GM23338 (cell line): Measurements from ENCODE around the gene HADH. TPM values are rescaled to one million over a fixed set of nuclear protein-coding genes. Genes with fewer than 3 reads are reported as not detected.

Source experiments
- ATAC-seq: fragments of 200-7000 bp; cut with Tn5 transposase; 3 replicates; pipeline ENCODE4 v1.9.1; 2020
- DNase-seq: peaks from one replicate; pipeline ENCODE4 v3.0.0-alpha.2; 2015; ENCODE audit warnings: low spot score
- H2AFZ ChIP-seq: fragments of 200-600 bp; sonication (generic); 2 replicates; pipeline ENCODE4 v1.8.0; 2016; ENCODE audit warnings: antibody characterized with exemption, mild to moderate bottlenecking, moderate library complexity
- H3F3A ChIP-seq: fragments of 200-600 bp; sonication (generic); replicated peaks from 2 replicates; pipeline ENCODE4 v1.8.0; 2017; ENCODE audit warnings: antibody characterized with exemption, mixed run types, low read depth
- H3K27ac ChIP-seq: fragments of 200-600 bp; sonication (generic); 2 replicates; pipeline ENCODE4 v1.6.1; 2016; ENCODE audit warnings: low read depth
- H3K27me3 ChIP-seq: fragments of 200-600 bp; sonication (generic); 2 replicates; pipeline ENCODE4 v1.8.0; 2016; ENCODE audit warnings: mild to moderate bottlenecking, mixed run types, moderate library complexity; ENCODE audit not compliant: insufficient read depth
- H3K36me3 ChIP-seq: fragments of 200-600 bp; sonication (generic); 2 replicates; pipeline ENCODE4 v1.8.0; 2016; ENCODE audit warnings: mild to moderate bottlenecking; ENCODE audit not compliant: insufficient read depth
- H3K4me1 ChIP-seq: fragments of 200-600 bp; sonication (generic); 2 replicates; pipeline ENCODE4 v1.8.0; 2016; ENCODE audit warnings: mild to moderate bottlenecking, moderate library complexity; ENCODE audit not compliant: insufficient read depth
- H3K4me2 ChIP-seq: fragments of 200-600 bp; sonication (generic); 2 replicates; pipeline ENCODE4 v1.7.1; 2017; ENCODE audit warnings: mixed run types
- H3K4me3 ChIP-seq: fragments of 200-600 bp; sonication (generic); 2 replicates; pipeline ENCODE4 v1.6.1; 2016; ENCODE audit warnings: mixed run types
- H3K79me2 ChIP-seq: fragments of 200-600 bp; sonication (generic); replicated peaks from 2 replicates; pipeline ENCODE4 v1.8.0; 2017; ENCODE audit warnings: mild to moderate bottlenecking; ENCODE audit not compliant: insufficient read depth
- H3K9me2 ChIP-seq: fragments of 200-600 bp; sonication (generic); 2 replicates; pipeline ENCODE4 v1.8.0; 2017; ENCODE audit not compliant: insufficient read depth
- H4K20me1 ChIP-seq: fragments of 200-600 bp; sonication (generic); replicated peaks from 2 replicates; pipeline ENCODE4 v1.8.0; 2017; ENCODE audit warnings: mild to moderate bottlenecking; ENCODE audit not compliant: insufficient read depth
- H3K27ac Mint-ChIP-seq: 2 replicates; pipeline ENCODE4 v1.8.0; 2020; ENCODE audit warnings: inconsistent platforms, mild to moderate bottlenecking, moderate library complexity, mixed read lengths
- H3K27me3 Mint-ChIP-seq: 3 replicates; pipeline ENCODE4 v1.8.0; 2022; ENCODE audit warnings: low read depth, mild to moderate bottlenecking, moderate library complexity, mixed read lengths, inconsistent platforms; ENCODE audit not compliant: insufficient read depth, poor library complexity
- H3K36me3 Mint-ChIP-seq: 3 replicates; pipeline ENCODE4 v1.8.0; 2021; ENCODE audit warnings: low read depth, mild to moderate bottlenecking, inconsistent platforms, moderate library complexity, mixed read lengths
- H3K4me1 Mint-ChIP-seq: 3 replicates; pipeline ENCODE4 v1.8.0; 2020; ENCODE audit warnings: mild to moderate bottlenecking, inconsistent platforms, mixed read lengths
- H3K4me3 Mint-ChIP-seq: 3 replicates; pipeline ENCODE4 v1.8.0; 2021; ENCODE audit warnings: moderate library complexity, mild to moderate bottlenecking, inconsistent platforms, mixed read lengths
- H3K9me3 Mint-ChIP-seq: 3 replicates; pipeline ENCODE4 v1.8.0; 2020; ENCODE audit warnings: moderate library complexity, mild to moderate bottlenecking, inconsistent platforms, mixed read lengths
- EZH2 ChIP-seq: fragments of 200-600 bp; sonication (generic); IDR thresholded peaks from one replicate; pipeline ENCODE4 v1.8.0; 2017; ENCODE audit warnings: antibody characterized with exemption, mild to moderate bottlenecking, low read depth; ENCODE audit not compliant: unreplicated experiment
- EZH2phosphoT487 ChIP-seq: fragments of 200-600 bp; sonication (generic); IDR thresholded peaks from one replicate; pipeline ENCODE4 v1.8.1; 2018; ENCODE audit warnings: antibody characterized with exemption; ENCODE audit not compliant: unreplicated experiment
- JUNB ChIP-seq: IDR thresholded peaks from one replicate; pipeline ENCODE4 v1.6.1; 2016; ENCODE audit warnings: antibody characterized with exemption; ENCODE audit not compliant: unreplicated experiment
- POLR2AphosphoS5 ChIP-seq: IDR thresholded peaks from 2 replicates; pipeline ENCODE4 v1.6.1; 2016; ENCODE audit warnings: antibody characterized with exemption, low read depth
- ZNF114 ChIP-seq: fragments of 250-450 bp; sonication (Bioruptor Pico); IDR thresholded peaks from 2 replicates; pipeline ENCODE4 v1.5.0; 2020; ENCODE audit warnings: mild to moderate bottlenecking, moderate library complexity
- ZNF331 ChIP-seq: fragments of 250-450 bp; sonication (Bioruptor Pico); IDR thresholded peaks from 2 replicates; pipeline ENCODE4 v1.5.0; 2020; ENCODE audit warnings: low read depth, mild to moderate bottlenecking, moderate library complexity
- polyA plus RNA-seq: library from polyadenylated mRNA; unstranded; fragments of >200 nt; fragmentation: Nextera tagmentation; extraction: Ambion mirVana; gene quantifications from 2 replicates; pipeline ENCODE4 v1.2.1, GENCODE V29; 2016
- total RNA-seq: library from RNA; depleted of rRNA; stranded (reverse); fragments of >200 nt; shearing (Covaris generic); gene quantifications from 2 replicates; pipeline ENCODE4 v1.2.3, GENCODE V29; 2014
- TF ChIP-seq, protein P1 (sequence below): fragments of 250-450 bp; sonication (Bioruptor Pico); IDR thresholded peaks from 2 replicates; pipeline ENCODE4 v1.5.0; 2020; ENCODE audit warnings: mild to moderate bottlenecking, moderate library complexity
- TF ChIP-seq, protein P2 (sequence below), 2 experiments: fragments of 200-600 bp in 1 of 2; sonication (generic) in 1 of 2; conservative IDR thresholded peaks; 2 replicates each; pipeline versions ENCODE4 v1.5.1 to v1.6.1; 2016 to 2017; ENCODE audit warnings: antibody characterized with exemption in 2 of 2, low read depth in 2 of 2, mild to moderate bottlenecking in 2 of 2, moderate library complexity in 1 of 2

Gene HADH
- total and polyA plus RNA-seq, 2 experiments from 2014 or later = 39.1 to 39.2 TPM

GRCh38 chr4:108006361-108006760, 16.7 kb downstream of the HADH start (continued):
- TF ChIP-seq, protein P1, sequence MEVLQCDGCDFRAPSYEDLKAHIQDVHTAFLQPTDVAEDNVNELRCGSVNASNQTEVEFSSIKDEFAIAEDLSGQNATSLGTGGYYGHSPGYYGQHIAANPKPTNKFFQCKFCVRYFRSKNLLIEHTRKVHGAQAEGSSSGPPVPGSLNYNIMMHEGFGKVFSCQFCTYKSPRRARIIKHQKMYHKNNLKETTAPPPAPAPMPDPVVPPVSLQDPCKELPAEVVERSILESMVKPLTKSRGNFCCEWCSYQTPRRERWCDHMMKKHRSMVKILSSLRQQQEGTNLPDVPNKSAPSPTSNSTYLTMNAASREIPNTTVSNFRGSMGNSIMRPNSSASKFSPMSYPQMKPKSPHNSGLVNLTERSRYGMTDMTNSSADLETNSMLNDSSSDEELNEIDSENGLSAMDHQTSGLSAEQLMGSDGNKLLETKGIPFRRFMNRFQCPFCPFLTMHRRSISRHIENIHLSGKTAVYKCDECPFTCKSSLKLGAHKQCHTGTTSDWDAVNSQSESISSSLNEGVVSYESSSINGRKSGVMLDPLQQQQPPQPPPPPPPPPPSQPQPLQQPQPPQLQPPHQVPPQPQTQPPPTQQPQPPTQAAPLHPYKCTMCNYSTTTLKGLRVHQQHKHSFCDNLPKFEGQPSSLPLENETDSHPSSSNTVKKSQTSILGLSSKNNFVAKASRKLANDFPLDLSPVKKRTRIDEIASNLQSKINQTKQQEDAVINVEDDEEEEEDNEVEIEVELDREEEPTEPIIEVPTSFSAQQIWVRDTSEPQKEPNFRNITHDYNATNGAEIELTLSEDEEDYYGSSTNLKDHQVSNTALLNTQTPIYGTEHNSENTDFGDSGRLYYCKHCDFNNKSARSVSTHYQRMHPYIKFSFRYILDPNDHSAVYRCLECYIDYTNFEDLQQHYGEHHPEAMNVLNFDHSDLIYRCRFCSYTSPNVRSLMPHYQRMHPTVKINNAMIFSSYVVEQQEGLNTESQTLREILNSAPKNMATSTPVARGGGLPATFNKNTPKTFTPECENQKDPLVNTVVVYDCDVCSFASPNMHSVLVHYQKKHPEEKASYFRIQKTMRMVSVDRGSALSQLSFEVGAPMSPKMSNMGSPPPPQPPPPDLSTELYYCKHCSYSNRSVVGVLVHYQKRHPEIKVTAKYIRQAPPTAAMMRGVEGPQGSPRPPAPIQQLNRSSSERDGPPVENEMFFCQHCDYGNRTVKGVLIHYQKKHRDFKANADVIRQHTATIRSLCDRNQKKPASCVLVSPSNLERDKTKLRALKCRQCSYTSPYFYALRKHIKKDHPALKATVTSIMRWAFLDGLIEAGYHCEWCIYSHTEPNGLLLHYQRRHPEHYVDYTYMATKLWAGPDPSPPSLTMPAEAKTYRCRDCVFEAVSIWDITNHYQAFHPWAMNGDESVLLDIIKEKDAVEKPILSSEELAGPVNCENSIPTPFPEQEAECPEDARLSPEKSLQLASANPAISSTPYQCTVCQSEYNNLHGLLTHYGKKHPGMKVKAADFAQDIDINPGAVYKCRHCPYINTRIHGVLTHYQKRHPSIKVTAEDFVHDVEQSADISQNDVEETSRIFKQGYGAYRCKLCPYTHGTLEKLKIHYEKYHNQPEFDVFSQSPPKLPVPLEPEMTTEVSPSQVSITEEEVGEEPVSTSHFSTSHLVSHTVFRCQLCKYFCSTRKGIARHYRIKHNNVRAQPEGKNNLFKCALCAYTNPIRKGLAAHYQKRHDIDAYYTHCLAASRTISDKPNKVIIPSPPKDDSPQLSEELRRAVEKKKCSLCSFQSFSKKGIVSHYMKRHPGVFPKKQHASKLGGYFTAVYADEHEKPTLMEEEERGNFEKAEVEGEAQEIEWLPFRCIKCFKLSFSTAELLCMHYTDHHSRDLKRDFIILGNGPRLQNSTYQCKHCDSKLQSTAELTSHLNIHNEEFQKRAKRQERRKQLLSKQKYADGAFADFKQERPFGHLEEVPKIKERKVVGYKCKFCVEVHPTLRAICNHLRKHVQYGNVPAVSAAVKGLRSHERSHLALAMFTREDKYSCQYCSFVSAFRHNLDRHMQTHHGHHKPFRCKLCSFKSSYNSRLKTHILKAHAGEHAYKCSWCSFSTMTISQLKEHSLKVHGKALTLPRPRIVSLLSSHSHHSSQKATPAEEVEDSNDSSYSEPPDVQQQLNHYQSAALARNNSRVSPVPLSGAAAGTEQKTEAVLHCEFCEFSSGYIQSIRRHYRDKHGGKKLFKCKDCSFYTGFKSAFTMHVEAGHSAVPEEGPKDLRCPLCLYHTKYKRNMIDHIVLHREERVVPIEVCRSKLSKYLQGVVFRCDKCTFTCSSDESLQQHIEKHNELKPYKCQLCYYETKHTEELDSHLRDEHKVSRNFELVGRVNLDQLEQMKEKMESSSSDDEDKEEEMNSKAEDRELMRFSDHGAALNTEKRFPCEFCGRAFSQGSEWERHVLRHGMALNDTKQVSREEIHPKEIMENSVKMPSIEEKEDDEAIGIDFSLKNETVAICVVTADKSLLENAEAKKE (CRISPR knock-in tag) = no peak
- TF ChIP-seq EZH2 (no peak), ZNF114 (CRISPR knock-in tag) (no peak), JUNB (no peak), POLR2AphosphoS5 (no peak)
- TF ChIP-seq, protein P2, sequence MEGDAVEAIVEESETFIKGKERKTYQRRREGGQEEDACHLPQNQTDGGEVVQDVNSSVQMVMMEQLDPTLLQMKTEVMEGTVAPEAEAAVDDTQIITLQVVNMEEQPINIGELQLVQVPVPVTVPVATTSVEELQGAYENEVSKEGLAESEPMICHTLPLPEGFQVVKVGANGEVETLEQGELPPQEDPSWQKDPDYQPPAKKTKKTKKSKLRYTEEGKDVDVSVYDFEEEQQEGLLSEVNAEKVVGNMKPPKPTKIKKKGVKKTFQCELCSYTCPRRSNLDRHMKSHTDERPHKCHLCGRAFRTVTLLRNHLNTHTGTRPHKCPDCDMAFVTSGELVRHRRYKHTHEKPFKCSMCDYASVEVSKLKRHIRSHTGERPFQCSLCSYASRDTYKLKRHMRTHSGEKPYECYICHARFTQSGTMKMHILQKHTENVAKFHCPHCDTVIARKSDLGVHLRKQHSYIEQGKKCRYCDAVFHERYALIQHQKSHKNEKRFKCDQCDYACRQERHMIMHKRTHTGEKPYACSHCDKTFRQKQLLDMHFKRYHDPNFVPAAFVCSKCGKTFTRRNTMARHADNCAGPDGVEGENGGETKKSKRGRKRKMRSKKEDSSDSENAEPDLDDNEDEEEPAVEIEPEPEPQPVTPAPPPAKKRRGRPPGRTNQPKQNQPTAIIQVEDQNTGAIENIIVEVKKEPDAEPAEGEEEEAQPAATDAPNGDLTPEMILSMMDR (conservative IDR thresholded peaks at IDR 0.05; ENCODE audit: low read depth in 2 of 2) = no peak

DNA sequence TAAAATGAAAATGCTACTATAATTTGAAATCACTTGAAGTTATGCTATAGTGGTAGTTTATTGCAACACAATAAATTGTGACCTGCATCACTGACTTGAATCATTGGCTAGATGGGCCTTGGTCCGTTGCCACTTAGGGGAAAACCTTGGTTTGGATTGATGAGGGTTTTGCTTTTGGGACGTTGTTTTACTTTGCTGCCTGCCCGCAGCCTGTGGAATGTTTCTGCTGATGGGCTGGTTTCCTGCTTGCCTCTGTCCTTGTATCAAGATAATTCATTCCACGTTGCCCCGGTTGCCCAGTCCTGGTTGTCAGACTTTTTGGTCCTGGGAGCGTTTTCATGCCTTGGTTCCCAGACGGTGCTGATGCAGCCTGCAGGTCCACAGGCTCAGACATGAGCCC, 18.3 kb downstream of the HADH start:
- no peaks in the 10 kb centered on the region for H3K27me3 ChIP-seq
- no peak overlapping the region for H3K4me2 ChIP-seq
- H3K4me3 ChIP-seq = no peak overlapping the region
- H2AFZ ChIP-seq = no peak overlapping the region
- Mint-ChIP-seq H3K27me3 (peaks cover 2% of the 10 kb centered on the region), H3K27ac (no peak overlapping the region), H3K36me3 (peaks cover 55% of the 10 kb centered on the region), H3K4me3 (no peak overlapping the region), H3K9me3 (peaks cover 2% of the 10 kb centered on the region; the same call in 2 of the 3 replicates), H3K4me1 (peaks cover 14% of the 10 kb centered on the region)
- no peaks in the 10 kb centered on the region for H3F3A ChIP-seq
- ATAC-seq (no peak), DNase-seq (no peak)
- peaks cover 27% of the 10 kb centered on the region for H3K79me2 ChIP-seq
- peaks cover 16% of the 10 kb centered on the region for H3K36me3 ChIP-seq
- peaks cover 6% of the 10 kb centered on the region; the same call in 1 of the 2 replicates for H3K9me2 ChIP-seq
- peaks cover 4% of the 10 kb centered on the region; the same call in 1 of the 2 replicates for H3K4me1 ChIP-seq
- H3K27ac ChIP-seq = no peak overlapping the region
- H4K20me1 ChIP-seq = no peaks in the 10 kb centered on the region; the same call in 1 of the 2 replicates
- TF ChIP-seq ZNF331 (CRISPR knock-in tag) = no peak
- TF ChIP-seq EZH2phosphoT487 = no peak
- no peak for TF ChIP-seq ZNF114 (CRISPR knock-in tag)
- TF ChIP-seq, protein P1 (CRISPR knock-in tag) = no peak
